Effector memory CD8-positive, alpha-beta T cell (primary cell): Measurements from ENCODE around the gene ACP3.
A peak's percentile ranks its signal among the peaks of the same experiment; 100 is the strongest.
"Not testable (repeated sequence)": the region's sequence is repeated elsewhere in the genome, so short reads cannot be mapped to it uniquely, and the experiment has no call there.

ENCODE experiments used
- ATAC-seq: fragments of 150-1000 bp; cut with Tn5 transposase; replicated peaks from 2 replicates; pipeline ENCODE4 v1.10.0; 2021; ENCODE audit warnings: mild to moderate bottlenecking, moderate library complexity
- DNase-seq, 3 experiments: peaks; one replicate each; pipeline ENCODE4 v3.0.0; 2021
- H3K27ac Mint-ChIP-seq, 2 donors: one replicate each; pipeline ENCODE4 v1.8.0; 2022; ENCODE audit warnings: mild to moderate bottlenecking in 2 of 2, mixed read lengths in 2 of 2, moderate library complexity in 2 of 2
- H3K27me3 Mint-ChIP-seq, 2 donors: one replicate each; pipeline ENCODE4 v1.8.0; 2022; ENCODE audit warnings: mixed read lengths in 2 of 2
- H3K36me3 Mint-ChIP-seq: one replicate; pipeline ENCODE4 v1.8.0; 2022; ENCODE audit warnings: mild to moderate bottlenecking, moderate library complexity, mixed read lengths; ENCODE audit not compliant: insufficient read depth
- H3K4me1 Mint-ChIP-seq, 2 donors: one replicate each; pipeline ENCODE4 v1.8.0; 2022; ENCODE audit warnings: low read depth in 2 of 2, mixed read lengths in 2 of 2
- H3K4me3 Mint-ChIP-seq, 2 donors: one replicate each; pipeline ENCODE4 v1.8.0; 2022; ENCODE audit warnings: mild to moderate bottlenecking in 2 of 2, mixed read lengths in 2 of 2, moderate library complexity in 2 of 2
- H3K9me3 Mint-ChIP-seq, 2 donors: one replicate each; pipeline ENCODE4 v1.8.0; 2022; ENCODE audit warnings: mixed read lengths in 2 of 2

The ACP3 gene

GRCh38 chr3:132386259-132386658 lies 69.1 kb downstream of the ACP3 start:
- Mint-ChIP-seq H3K4me1 (peaks cover 0 to 4% of the 10 kb centered on the region in 2 donors), H3K9me3 (peaks cover 0 to 2% of the 10 kb centered on the region in 2 donors), H3K27me3 (peaks cover 14 to 39% of the 10 kb centered on the region in 2 donors), H3K27ac (no peak overlapping the region), H3K36me3 (peaks cover 3% of the 10 kb centered on the region), H3K4me3 (no peak overlapping the region)
- ATAC-seq (no peak), DNase-seq (no peak)

- not testable (repeated sequence) for ATAC-seq, DNase-seq, H3K27ac Mint-ChIP-seq, H3K36me3 Mint-ChIP-seq, H3K4me3 Mint-ChIP-seq, H3K4me1 Mint-ChIP-seq, H3K9me3 Mint-ChIP-seq
- peaks cover 9 to 20% of the 10 kb centered on the region in 2 donors for H3K27me3 Mint-ChIP-seq
Observed at GRCh38 chr3:132392675-132393074, 75.5 kb downstream of the ACP3 start.

- Mint-ChIP-seq H3K27ac (no peak overlapping the region), H3K9me3 (peaks cover 0 to 3% of the 10 kb centered on the region in 2 donors), H3K27me3 (peaks cover 9 to 20% of the 10 kb centered on the region in 2 donors), H3K4me3 (no peak overlapping the region), H3K4me1 (no peaks in the 10 kb centered on the region), H3K36me3 (no peaks in the 10 kb centered on the region)
- DNase-seq (no peak), ATAC-seq (no peak)
Observed at GRCh38 chr3:132394320-132394719, 77.1 kb downstream of the ACP3 start.

- H3K4me3 Mint-ChIP-seq, result no peak overlapping the region
- H3K36me3 Mint-ChIP-seq, result no peaks in the 10 kb centered on the region
- no peak overlapping the region for H3K27ac Mint-ChIP-seq
- no peak for ATAC-seq
- no peaks in the 10 kb centered on the region for H3K4me1 Mint-ChIP-seq
- no peak for DNase-seq
- H3K27me3 Mint-ChIP-seq, result peaks cover 9 to 25% of the 10 kb centered on the region in 2 donors
- peaks cover 0 to 3% of the 10 kb centered on the region in 2 donors for H3K9me3 Mint-ChIP-seq
Observed at GRCh38 chr3:132395126-132395525, 77.9 kb downstream of the ACP3 start.

GRCh38 chr3:132396255-132396654 lies 79.0 kb downstream of the ACP3 start:
- no peak overlapping the region for H3K4me3 Mint-ChIP-seq
- peaks cover 14 to 32% of the 10 kb centered on the region in 2 donors for H3K27me3 Mint-ChIP-seq
- H3K36me3 Mint-ChIP-seq, result no peaks in the 10 kb centered on the region
- ATAC-seq, result no peak
- H3K4me1 Mint-ChIP-seq, result no peaks in the 10 kb centered on the region
- no peak for DNase-seq
- H3K27ac Mint-ChIP-seq, result no peak overlapping the region
- peaks cover 0 to 3% of the 10 kb centered on the region in 2 donors for H3K9me3 Mint-ChIP-seq

- not testable (repeated sequence) for H3K9me3 Mint-ChIP-seq, H3K27ac Mint-ChIP-seq, H3K36me3 Mint-ChIP-seq, H3K4me3 Mint-ChIP-seq, DNase-seq, ATAC-seq, H3K4me1 Mint-ChIP-seq
- peaks cover 18 to 36% of the 10 kb centered on the region in 2 donors for H3K27me3 Mint-ChIP-seq
Observed at GRCh38 chr3:132396776-132397175, 79.6 kb downstream of the ACP3 start.

GRCh38 chr3:132399054-132399929 lies 82.1 kb downstream of the ACP3 start:
- peaks cover 22 to 24% of the 10 kb centered on the region in 2 donors for H3K27me3 Mint-ChIP-seq
- DNase-seq (peak in 2 of 3 experiments; percentile 5 to 15), ATAC-seq (peak; percentile 61)
- peaks cover 0 to 3% of the 10 kb centered on the region in 2 donors for H3K9me3 Mint-ChIP-seq
- peaks cover 2% of the 10 kb centered on the region for H3K36me3 Mint-ChIP-seq
- H3K27ac Mint-ChIP-seq, result no peak overlapping the region
- no peaks in the 10 kb centered on the region for H3K4me1 Mint-ChIP-seq
- no peak overlapping the region for H3K4me3 Mint-ChIP-seq

GRCh38 chr3:132401255-132401654 lies 84.0 kb downstream of the ACP3 start:
- Mint-ChIP-seq H3K9me3 (no peaks in the 10 kb centered on the region), H3K27ac (no peak overlapping the region)

GRCh38 chr3:132404276-132404675 lies 87.1 kb downstream of the ACP3 start:
- H3K27me3 Mint-ChIP-seq, result peaks cover 16% of the 10 kb centered on the region in 2 donors
- DNase-seq, result no peak
- no peak overlapping the region for H3K4me3 Mint-ChIP-seq
- H3K36me3 Mint-ChIP-seq, result peaks cover 2% of the 10 kb centered on the region
- no peaks in the 10 kb centered on the region for H3K4me1 Mint-ChIP-seq
- no peak overlapping the region for H3K27ac Mint-ChIP-seq
- no peaks in the 10 kb centered on the region for H3K9me3 Mint-ChIP-seq
- ATAC-seq, result no peak

More at GRCh38 chr3:132401255-132401654, 84.0 kb downstream of the ACP3 start:
- DNase-seq (no peak), ATAC-seq (no peak)
- H3K4me1 Mint-ChIP-seq, result no peaks in the 10 kb centered on the region
- peaks cover 16% of the 10 kb centered on the region in 2 donors for H3K27me3 Mint-ChIP-seq
- peaks cover 2% of the 10 kb centered on the region for H3K36me3 Mint-ChIP-seq
- no peak overlapping the region for H3K4me3 Mint-ChIP-seq

GRCh38 chr3:132405188-132405587 lies 88.0 kb downstream of the ACP3 start:
- H3K27ac Mint-ChIP-seq, result no peak overlapping the region
- H3K36me3 Mint-ChIP-seq, result peaks cover 2% of the 10 kb centered on the region
- ATAC-seq (no peak), DNase-seq (no peak)
- H3K4me1 Mint-ChIP-seq, result no peaks in the 10 kb centered on the region
- no peak overlapping the region for H3K4me3 Mint-ChIP-seq
- H3K27me3 Mint-ChIP-seq, result peaks cover 10 to 16% of the 10 kb centered on the region in 2 donors
- no peaks in the 10 kb centered on the region for H3K9me3 Mint-ChIP-seq

- ATAC-seq (no peak), DNase-seq (no peak)
- H3K4me1 Mint-ChIP-seq, result no peaks in the 10 kb centered on the region
- no peaks in the 10 kb centered on the region for H3K9me3 Mint-ChIP-seq
- no peak overlapping the region for H3K4me3 Mint-ChIP-seq
- H3K36me3 Mint-ChIP-seq, result peaks cover 2% of the 10 kb centered on the region
- peaks cover 8 to 19% of the 10 kb centered on the region in 2 donors for H3K27me3 Mint-ChIP-seq
- no peak overlapping the region for H3K27ac Mint-ChIP-seq
Observed at GRCh38 chr3:132405609-132406299, 88.5 kb downstream of the ACP3 start.

- DNase-seq, result no peak
- Mint-ChIP-seq H3K36me3 (peaks cover 2% of the 10 kb centered on the region), H3K27me3 (peaks cover 6 to 19% of the 10 kb centered on the region in 2 donors), H3K4me3 (no peak overlapping the region), H3K9me3 (no peaks in the 10 kb centered on the region), H3K27ac (no peak overlapping the region), H3K4me1 (no peaks in the 10 kb centered on the region)
- no peak for ATAC-seq
Observed at GRCh38 chr3:132406587-132406986, 89.4 kb downstream of the ACP3 start.

- no peak for DNase-seq
Observed at GRCh38 chr3:132407025-132407424, 89.8 kb downstream of the ACP3 start.

More at GRCh38 chr3:132407025-132407424, 89.8 kb downstream of the ACP3 start:
- Mint-ChIP-seq H3K4me1 (no peaks in the 10 kb centered on the region), H3K36me3 (peaks cover 2% of the 10 kb centered on the region), H3K9me3 (no peaks in the 10 kb centered on the region), H3K4me3 (no peak overlapping the region), H3K27me3 (peaks cover 6 to 17% of the 10 kb centered on the region in 2 donors), H3K27ac (no peak overlapping the region)
- no peak for ATAC-seq
